Vagina (tissue), 2 donors: ENCODE measurements around the gene FAM107B.

Experiments used
- CTCF ChIP-seq, 3 experiments: fragments of 450-650 bp in 2 of 3; fragments of 200-600 bp in 1 of 3; sonication (generic) in 1 of 3; IDR thresholded peaks; one replicate each; pipeline ENCODE4 v1.5.1; 2017 to 2019; ENCODE audit warnings: antibody characterized with exemption in 3 of 3, mild to moderate bottlenecking in 2 of 3, moderate library complexity in 2 of 3
- POLR2A ChIP-seq, 2 donors: fragments of 450-650 bp; IDR thresholded peaks; one replicate each; pipeline ENCODE4 v1.6.1; 2017; ENCODE audit warnings: antibody characterized with exemption in 2 of 2, mild to moderate bottlenecking in 2 of 2, moderate library complexity in 2 of 2

- TF ChIP-seq POLR2A (IDR thresholded peaks at IDR 0.05) (no peak), CTCF (IDR thresholded peaks at IDR 0.05) (no peak)
These were observed 161.1 kb downstream of the FAM107B start for GRCh38 chr10:14613588-14613920.
